ENCODE measurements around the gene TBX3.

GRCh38 chr12:114686426-114686772, 2.4 kb upstream of the TBX3 start:
- TF ChIP-seq CTCF (IDR thresholded peaks at IDR 0.05) (no peak), EZH2phosphoT487 (IDR thresholded peaks at IDR 0.05) (no peak), EZH2 (IDR thresholded peaks at IDR 0.05) (no peak)
